AG09319 (cell line): Measurements from ENCODE around the gene RABL3.
"Not testable (repeated sequence)": the region's sequence is repeated elsewhere in the genome, so short reads cannot be mapped to it uniquely, and the experiment has no call there.

ENCODE experiments used
- DNase-seq: peaks from one replicate; pipeline ENCODE4 v3.0.0-alpha.2; 2010; ENCODE audit warnings: low read depth; ENCODE audit errors: extremely low read depth
- TF ChIP-seq, protein P1 (sequence below): IDR thresholded peaks from 2 replicates; pipeline ENCODE4 v1.5.1; 2011; ENCODE audit warnings: low read depth, mild to moderate bottlenecking, inconsistent platforms, low read length, moderate library complexity

RABL3 gene

GRCh38 chr3:120642368-120642948, 99.9 kb downstream of the RABL3 start:
- no peak for DNase-seq
- TF ChIP-seq, protein P1, sequence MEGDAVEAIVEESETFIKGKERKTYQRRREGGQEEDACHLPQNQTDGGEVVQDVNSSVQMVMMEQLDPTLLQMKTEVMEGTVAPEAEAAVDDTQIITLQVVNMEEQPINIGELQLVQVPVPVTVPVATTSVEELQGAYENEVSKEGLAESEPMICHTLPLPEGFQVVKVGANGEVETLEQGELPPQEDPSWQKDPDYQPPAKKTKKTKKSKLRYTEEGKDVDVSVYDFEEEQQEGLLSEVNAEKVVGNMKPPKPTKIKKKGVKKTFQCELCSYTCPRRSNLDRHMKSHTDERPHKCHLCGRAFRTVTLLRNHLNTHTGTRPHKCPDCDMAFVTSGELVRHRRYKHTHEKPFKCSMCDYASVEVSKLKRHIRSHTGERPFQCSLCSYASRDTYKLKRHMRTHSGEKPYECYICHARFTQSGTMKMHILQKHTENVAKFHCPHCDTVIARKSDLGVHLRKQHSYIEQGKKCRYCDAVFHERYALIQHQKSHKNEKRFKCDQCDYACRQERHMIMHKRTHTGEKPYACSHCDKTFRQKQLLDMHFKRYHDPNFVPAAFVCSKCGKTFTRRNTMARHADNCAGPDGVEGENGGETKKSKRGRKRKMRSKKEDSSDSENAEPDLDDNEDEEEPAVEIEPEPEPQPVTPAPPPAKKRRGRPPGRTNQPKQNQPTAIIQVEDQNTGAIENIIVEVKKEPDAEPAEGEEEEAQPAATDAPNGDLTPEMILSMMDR = no peak

DNA sequence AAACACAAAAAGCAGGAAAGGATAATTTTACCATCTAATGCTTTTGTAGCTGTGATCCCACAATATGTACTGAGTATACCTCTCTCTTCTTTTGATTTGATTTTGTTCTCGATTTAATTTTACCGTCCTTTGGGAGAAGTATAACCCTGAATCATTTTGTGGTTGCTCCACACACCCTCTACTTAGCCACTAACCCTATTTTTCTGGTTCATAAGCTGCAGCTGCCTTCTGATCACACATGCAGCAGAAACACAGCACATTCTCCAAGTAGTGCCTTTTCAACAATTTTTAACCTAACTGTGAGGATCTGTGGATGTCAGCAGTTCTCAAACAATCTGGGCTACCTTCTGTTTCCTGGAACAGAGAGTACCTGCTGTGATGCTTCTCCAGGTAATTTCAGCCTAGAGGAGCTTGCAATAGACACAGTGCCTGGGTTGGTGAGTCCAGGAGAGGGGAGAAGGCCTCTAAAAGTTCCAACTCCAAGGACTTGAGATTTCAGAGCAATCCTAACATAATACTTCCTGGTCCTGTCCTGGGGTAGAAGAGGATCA, 100.5 kb downstream of the RABL3 start:
- DNase-seq = no peak
- TF ChIP-seq, protein P1 = no peak

GRCh38 chr3:120640231-120640630, 102.1 kb downstream of the RABL3 start:
- TF ChIP-seq, protein P1 = no peak
- no peak for DNase-seq

GRCh38 chr3:120638820-120639219, 103.5 kb downstream of the RABL3 start:
- DNase-seq = not testable (repeated sequence)

- TF ChIP-seq, protein P1 = no peak
- no peak for DNase-seq
These were observed 104.3 kb downstream of the RABL3 start for GRCh38 chr3:120637851-120638559.

- no peak for DNase-seq
These were observed 105.4 kb downstream of the RABL3 start for GRCh38 chr3:120636795-120637401.

More at GRCh38 chr3:120636795-120637401, 105.4 kb downstream of the RABL3 start:
- TF ChIP-seq, protein P1 = no peak
